H54 (cell line): Measurements from ENCODE around the gene PSENEN.

Source experiments
- DNase-seq: peaks from one replicate; pipeline ENCODE4 v3.0.0; 2011; ENCODE audit warnings: low spot score, mixed read lengths; ENCODE audit not compliant: insufficient read length
- FAIRE-seq: peaks from 3 replicates; lab custom pipeline; 2011; peaks lifted over from hg19 to GRCh38; lab: Jason Lieb, UNC
- POLR2A ChIP-seq: IDR thresholded peaks from 2 replicates; pipeline ENCODE4 v1.6.1; 2011; ENCODE audit warnings: low read depth, mild to moderate bottlenecking, low read length

PSENEN gene

GRCh38 chr19:35714601-35715354 lies 30.7 kb upstream of the PSENEN start:
- no peak for FAIRE-seq
- no peak for DNase-seq
- TF ChIP-seq POLR2A, result no peak

GRCh38 chr19:35715355-35715809 lies 30.1 kb upstream of the PSENEN start:
- FAIRE-seq, result no peak
- DNase-seq, result no peak
- no peak for TF ChIP-seq POLR2A

- no peak for FAIRE-seq
- DNase-seq, result peak; percentile 57
- peak; percentile 44 for TF ChIP-seq POLR2A
These were observed 29.3 kb upstream of the PSENEN start for GRCh38 chr19:35715981-35716800.

- FAIRE-seq, result no peak
- peak; percentile 43; the same call in 1 of the 2 replicates for TF ChIP-seq POLR2A
- DNase-seq, result peak; percentile 99
These were observed 28.4 kb upstream of the PSENEN start for GRCh38 chr19:35716801-35717664.

- DNase-seq (peak; percentile 100), FAIRE-seq (no peak)
- TF ChIP-seq POLR2A, result peak; percentile 44
These were observed 27.6 kb upstream of the PSENEN start, which contains the start of gene KMT2B for GRCh38 chr19:35717665-35718344. KMT2B (plus strand) TSS chr19:35718003; CDS start chr19:35718019, 16 bp downstream.

GRCh38 chr19:35718345-35719041 lies 27.0 kb upstream of the PSENEN start:
- DNase-seq (peak; percentile 67), FAIRE-seq (no peak)
- TF ChIP-seq POLR2A, result no peak

- FAIRE-seq (no peak), DNase-seq (no peak)
- TF ChIP-seq POLR2A, result no peak
These were observed 25.9 kb upstream of the PSENEN start for GRCh38 chr19:35719402-35720162.

- FAIRE-seq (no peak), DNase-seq (no peak)
- no peak for TF ChIP-seq POLR2A
These were observed 25.3 kb upstream of the PSENEN start for GRCh38 chr19:35720163-35720524.

- FAIRE-seq (no peak), DNase-seq (no peak)
- no peak for TF ChIP-seq POLR2A
These were observed 24.8 kb upstream of the PSENEN start for GRCh38 chr19:35720648-35721047.

- TF ChIP-seq POLR2A, result no peak
- DNase-seq, result no peak
- FAIRE-seq, result no peak
These were observed 24.1 kb upstream of the PSENEN start for GRCh38 chr19:35721374-35721773.

- FAIRE-seq (no peak), DNase-seq (no peak)
- no peak for TF ChIP-seq POLR2A
These were observed 23.0 kb upstream of the PSENEN start for GRCh38 chr19:35722461-35722860.

GRCh38 chr19:35722897-35723296 lies 22.6 kb upstream of the PSENEN start:
- FAIRE-seq, result no peak
- no peak for TF ChIP-seq POLR2A
- no peak for DNase-seq
